ENCODE data around the gene ZNF304. TPM values are rescaled to one million over a fixed set of nuclear protein-coding genes. Genes with fewer than 3 reads are reported as not detected.

The ZNF304 gene
- total RNA-seq (2022; extraction: Qiagen RNA extraction) = 1.9 to 2.4 TPM (median 2.1 TPM) in 5 replicates

DNA sequence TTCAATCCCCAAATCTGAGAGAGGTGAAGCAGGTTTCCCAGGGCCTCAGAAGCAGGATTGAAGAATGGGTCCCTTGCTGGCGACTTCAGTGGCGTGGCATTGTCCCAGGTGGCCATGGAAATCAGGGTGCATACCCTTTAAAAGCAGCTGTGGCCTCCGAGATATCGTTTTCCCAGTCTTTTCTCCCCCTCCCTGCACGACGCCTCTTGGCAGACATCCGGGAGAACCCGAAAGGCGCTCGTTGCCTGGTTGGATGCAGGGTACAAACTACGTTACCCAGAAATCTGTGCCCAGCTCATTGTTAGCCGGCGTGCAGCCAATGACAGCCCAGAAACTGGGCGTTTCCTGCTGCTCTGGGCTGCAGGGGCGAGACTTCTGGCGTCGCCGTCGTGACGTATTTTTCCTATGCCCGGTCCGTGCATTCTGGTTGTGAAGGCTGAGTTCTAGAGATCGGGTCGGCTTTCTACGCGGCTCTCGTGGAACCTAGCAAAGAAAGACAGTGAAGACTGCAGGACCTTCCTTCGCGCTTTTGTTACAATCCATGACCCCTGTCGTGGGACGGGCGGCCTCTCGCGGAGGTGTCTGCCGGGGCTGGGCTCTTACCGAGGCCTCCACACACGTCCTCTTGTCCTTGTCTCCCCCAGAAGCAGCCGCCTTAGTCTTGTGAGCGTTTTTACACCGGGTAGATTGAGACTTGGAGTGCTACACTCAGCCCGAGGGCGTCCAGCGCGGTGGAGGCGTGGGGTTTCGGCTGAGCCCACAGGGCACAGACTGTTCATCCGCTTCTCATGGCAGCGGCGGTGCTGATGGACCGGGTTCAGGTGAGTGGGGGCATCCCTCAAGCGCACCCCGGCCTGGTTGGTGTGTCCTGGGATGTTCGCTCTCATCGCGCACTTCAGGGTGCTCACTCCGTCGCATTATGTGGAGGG lies at the start of gene ZNF304:
TSS of gene ZNF304 (plus strand) at position 395 of the 929 bp plus-strand sequence. CDS start at position 789, 394 bp downstream.

DNA sequence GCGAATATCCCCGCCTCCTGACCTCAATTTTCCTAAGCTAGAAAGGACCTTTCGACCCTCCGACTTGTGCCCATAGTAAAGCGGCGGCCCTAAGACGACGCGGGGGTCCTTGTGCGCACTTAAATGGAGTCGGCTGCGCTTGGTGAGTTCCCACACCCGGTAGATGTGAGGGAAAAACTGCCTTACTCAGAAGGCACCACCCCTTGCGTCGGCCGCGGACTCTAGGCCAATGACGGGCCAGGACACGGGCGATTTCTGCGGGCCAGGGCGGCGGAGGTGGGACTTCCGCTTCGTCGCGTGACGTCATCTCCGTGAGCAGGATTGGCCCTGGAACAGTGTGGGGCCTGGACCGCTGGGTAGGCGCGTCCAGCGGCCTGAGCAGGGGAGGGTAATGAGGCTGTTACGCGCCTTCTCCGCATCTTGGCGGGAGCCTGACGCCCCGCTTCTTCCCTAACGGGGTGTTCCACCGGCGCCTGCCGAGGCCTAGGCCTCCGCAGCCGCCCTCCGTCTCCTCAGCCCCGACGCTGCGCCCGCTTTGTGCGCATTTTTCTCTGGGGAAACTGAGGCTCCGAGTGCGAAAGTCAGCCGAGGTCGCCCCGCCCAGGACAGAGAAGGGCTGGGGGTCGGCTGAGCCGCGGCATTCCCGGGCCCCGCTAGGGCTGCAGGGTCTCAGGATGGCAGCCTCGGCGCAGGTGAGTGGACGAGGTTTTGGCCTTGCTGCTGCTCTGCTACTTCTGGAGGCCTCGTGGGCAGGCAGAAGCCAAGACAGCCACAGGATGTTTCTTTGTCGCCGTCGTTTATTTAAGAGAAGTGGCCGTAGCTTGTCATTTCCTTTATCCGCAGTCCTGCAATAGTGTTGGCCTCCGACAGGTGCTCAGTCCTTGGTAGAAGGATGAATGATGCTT lies 30.6 kb upstream of the ZNF304 start, which contains the start of gene ZNF543:
TSS of gene ZNF543 (plus strand) at position 293 of the 905 bp plus-strand sequence. CDS start at position 675, 382 bp downstream.

DNA sequence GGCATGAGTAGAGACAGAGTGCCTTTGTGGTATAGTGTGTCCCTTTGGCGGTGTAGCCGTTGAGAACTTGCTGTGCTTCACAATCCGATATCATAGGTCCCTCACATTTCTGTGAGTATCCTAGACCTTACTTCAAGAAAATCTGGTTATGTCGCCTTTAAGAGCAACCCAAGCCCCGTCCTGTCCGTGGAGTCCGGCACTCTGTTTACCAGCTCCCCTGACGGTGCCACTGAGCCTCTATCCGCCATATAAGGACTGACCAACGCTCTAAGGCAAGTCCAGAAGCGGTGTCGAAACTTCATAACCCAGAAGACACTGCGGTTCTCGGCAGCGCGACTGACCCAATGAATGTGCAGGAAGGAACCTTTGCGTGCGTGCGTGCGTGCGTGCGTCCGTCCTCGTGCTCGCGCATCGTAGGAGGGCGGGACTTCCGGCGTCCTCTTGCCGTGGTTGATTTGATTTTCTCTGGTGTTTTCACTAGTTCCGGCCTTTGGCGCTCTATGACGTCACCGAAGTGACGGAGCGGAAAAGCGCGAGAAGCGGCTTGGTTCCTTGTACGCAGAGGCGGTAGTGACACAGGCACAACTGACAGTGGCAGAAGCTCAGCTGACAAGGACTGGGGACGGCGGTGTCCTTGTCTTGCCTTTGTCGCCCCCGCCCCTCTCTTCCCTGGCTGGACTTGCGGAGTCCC lies 12.1 kb downstream of the ZNF304 start, which contains the start of the genes TRAPPC2B and ZNF547:
TSS of gene TRAPPC2B (plus strand) at position 555 of the 691 bp plus-strand sequence. CDS start 1,283 bp downstream, outside the sequence.
TSS of gene ZNF547 (plus strand) at position 555 of the 691 bp plus-strand sequence. CDS start 5,005 bp downstream, outside the sequence.

DNA sequence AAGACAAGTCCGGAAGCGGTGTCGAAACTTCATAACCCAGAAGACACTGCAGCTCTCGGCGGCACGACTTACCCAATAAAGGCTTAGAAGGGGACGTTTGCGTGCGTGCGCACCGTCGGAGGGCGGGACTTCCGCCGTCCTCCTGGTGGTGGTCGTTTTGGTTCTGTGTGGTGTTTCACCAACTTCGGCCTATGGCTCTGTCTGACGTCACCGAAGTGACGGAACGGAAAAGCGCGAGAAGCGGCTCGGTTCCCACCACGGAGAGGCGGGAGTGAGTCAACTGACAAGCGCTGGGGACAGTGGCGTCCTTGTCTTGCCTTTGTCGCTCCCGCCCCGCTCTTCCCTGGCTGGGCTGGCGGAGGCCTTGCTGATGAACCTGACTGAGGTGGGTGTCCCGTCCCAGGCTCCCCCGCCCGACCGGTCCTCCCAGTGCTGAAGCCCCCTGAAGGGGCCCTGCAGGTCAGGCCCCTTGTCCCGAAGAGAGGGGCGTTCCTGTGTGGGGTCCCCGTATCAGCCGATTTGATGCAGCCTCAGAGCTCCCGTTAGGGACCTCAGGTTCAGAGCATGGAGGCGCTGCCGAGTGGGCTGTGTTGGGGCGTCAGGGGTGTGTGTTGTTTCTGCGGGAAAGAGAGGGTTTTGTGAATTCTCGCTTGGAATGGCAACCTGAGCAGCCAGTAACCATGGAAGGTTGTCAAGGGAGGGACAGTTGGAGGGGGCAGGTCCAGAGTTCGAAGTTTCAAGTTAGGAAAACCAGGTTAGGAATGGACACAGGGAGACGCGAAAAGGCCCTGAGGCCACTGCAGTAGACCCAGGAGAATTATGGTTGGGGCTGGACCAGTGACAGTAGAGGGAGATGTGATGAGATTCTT lies 38.9 kb downstream of the ZNF304 start, which contains the start of gene ZNF548:
TSS of gene ZNF548 (plus strand) at position 125 of the 869 bp plus-strand sequence. CDS start at position 371, 246 bp downstream.

Other genes with a start within 250 kb of the ZNF304 start
- not detected in 5 replicates for gene USP29, start 231.3 kb upstream of the ZNF304 start, total RNA-seq (2022; extraction: Qiagen RNA extraction)
- gene ZIM3, start 206.1 kb upstream of the ZNF304 start, total RNA-seq (2022; extraction: Qiagen RNA extraction) = not detected in 5 replicates
- gene DUXA, start 183.8 kb upstream of the ZNF304 start, total RNA-seq (2022; extraction: Qiagen RNA extraction) = not detected in 5 replicates
- 5.5 to 9.3 TPM (median 9.0 TPM) in 5 replicates for gene ZNF264, start 159.8 kb upstream of the ZNF304 start, total RNA-seq (2022; extraction: Qiagen RNA extraction)
- gene AURKC, start 120.2 kb upstream of the ZNF304 start, total RNA-seq (2022; extraction: Qiagen RNA extraction) = 0.20 to 0.54 TPM (median 0.37 TPM) in 4 of 5 replicates, not detected in the other
- 1.3 to 2.3 TPM (median 1.7 TPM) in 5 replicates for gene ZNF805, start 110.6 kb upstream of the ZNF304 start, total RNA-seq (2022; extraction: Qiagen RNA extraction)
- 0.79 to 1.3 TPM (median 1.1 TPM) in 5 replicates for gene ZNF460, start 70.8 kb upstream of the ZNF304 start, total RNA-seq (2022; extraction: Qiagen RNA extraction)
- 1.0 to 1.7 TPM (median 1.3 TPM) in 5 replicates for gene ZNF543, start 30.8 kb upstream of the ZNF304 start, total RNA-seq (2022; extraction: Qiagen RNA extraction)
- 14.9 to 16.4 TPM (median 15.4 TPM) in 5 replicates for gene TRAPPC2B, start 12.3 kb downstream of the ZNF304 start, total RNA-seq (2022; extraction: Qiagen RNA extraction)
- gene ZNF547, start 12.3 kb downstream of the ZNF304 start, total RNA-seq (2022; extraction: Qiagen RNA extraction) = 1.1 to 1.9 TPM (median 1.6 TPM) in 5 replicates
- gene ZNF548, start 38.6 kb downstream of the ZNF304 start, total RNA-seq (2022; extraction: Qiagen RNA extraction) = 3.5 to 4.4 TPM (median 4.1 TPM) in 5 replicates
- 3.9 to 6.7 TPM (median 5.0 TPM) in 5 replicates for gene ZNF17, start 59.9 kb downstream of the ZNF304 start, total RNA-seq (2022; extraction: Qiagen RNA extraction)
- 13.7 to 16.8 TPM (median 16.0 TPM) in 5 replicates for gene ZNF749, start 84.1 kb downstream of the ZNF304 start, total RNA-seq (2022; extraction: Qiagen RNA extraction)
- gene VN1R1, start 105.9 kb downstream of the ZNF304 start, total RNA-seq (2022; extraction: Qiagen RNA extraction) = 0.05 to 0.07 TPM (median 0.07 TPM) in 4 of 5 replicates, not detected in the other
- 0.90 to 1.7 TPM (median 1.4 TPM) in 5 replicates for gene ZNF772, start 126.3 kb downstream of the ZNF304 start, total RNA-seq (2022; extraction: Qiagen RNA extraction)
- gene ZNF419, start 136.5 kb downstream of the ZNF304 start, total RNA-seq (2022; extraction: Qiagen RNA extraction) = 5.6 to 8.0 TPM (median 6.6 TPM) in 5 replicates
- 3.9 to 6.3 TPM (median 4.6 TPM) in 5 replicates for gene ZNF773, start 148.7 kb downstream of the ZNF304 start, total RNA-seq (2022; extraction: Qiagen RNA extraction)
- 1.5 to 1.9 TPM (median 1.7 TPM) in 5 replicates for gene ZNF549, start 176.1 kb downstream of the ZNF304 start, total RNA-seq (2022; extraction: Qiagen RNA extraction)
- gene ZNF550, start 208.6 kb downstream of the ZNF304 start, total RNA-seq (2022; extraction: Qiagen RNA extraction) = 2.8 to 4.1 TPM (median 3.8 TPM) in 5 replicates
- 3.5 to 4.3 TPM (median 4.3 TPM) in 5 replicates for gene ZNF416, start 227.6 kb downstream of the ZNF304 start, total RNA-seq (2022; extraction: Qiagen RNA extraction)
- not detected in 5 replicates for gene ZIK1, start 232.9 kb downstream of the ZNF304 start, total RNA-seq (2022; extraction: Qiagen RNA extraction)
- gene ZNF530, start 248.6 kb downstream of the ZNF304 start, total RNA-seq (2022; extraction: Qiagen RNA extraction) = 4.3 to 5.7 TPM (median 4.9 TPM) in 5 replicates

Measured in A549 treated with CORT108297 at 1 μM for 4 hours (cell line).